Measurements from ENCODE around the gene REN.

Gene REN

DNA sequence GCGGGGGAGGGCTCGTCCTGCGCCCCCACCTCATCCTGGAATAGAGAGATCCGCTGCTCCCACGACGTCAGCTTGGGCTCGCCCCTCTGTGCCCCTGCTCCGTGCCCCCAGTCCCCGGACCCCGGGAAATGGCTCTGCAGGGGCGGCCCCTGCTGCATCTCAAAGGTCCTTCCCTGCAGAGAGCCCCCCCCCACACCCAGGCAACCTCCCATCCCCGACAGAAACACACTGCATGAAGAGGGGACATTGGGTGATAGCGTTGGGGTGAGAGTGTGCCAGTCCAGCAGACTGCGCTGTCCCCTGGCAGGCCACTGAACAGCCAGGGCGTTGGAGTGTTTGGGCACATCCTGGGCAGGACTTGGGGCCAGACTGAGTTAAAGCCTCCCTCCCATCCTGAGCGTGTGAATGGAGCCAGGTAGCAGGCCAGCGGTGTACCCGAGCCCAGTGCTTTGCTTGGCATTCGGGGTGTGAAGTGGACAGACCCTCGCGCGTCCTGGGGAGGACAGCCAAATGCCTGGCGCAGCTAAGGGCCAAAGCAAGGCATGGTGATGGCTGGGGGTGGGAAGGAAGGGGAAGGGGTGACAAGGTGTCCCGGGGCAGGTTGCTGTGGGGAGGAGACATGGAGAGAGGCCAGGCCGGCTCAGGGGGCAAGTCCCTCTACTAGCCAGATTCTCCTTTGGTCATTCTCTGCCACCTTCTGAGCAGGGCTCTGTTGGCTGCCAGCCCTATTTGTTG, 13.7 kb downstream of the REN start:
- DNase-seq: no peak

DNA sequence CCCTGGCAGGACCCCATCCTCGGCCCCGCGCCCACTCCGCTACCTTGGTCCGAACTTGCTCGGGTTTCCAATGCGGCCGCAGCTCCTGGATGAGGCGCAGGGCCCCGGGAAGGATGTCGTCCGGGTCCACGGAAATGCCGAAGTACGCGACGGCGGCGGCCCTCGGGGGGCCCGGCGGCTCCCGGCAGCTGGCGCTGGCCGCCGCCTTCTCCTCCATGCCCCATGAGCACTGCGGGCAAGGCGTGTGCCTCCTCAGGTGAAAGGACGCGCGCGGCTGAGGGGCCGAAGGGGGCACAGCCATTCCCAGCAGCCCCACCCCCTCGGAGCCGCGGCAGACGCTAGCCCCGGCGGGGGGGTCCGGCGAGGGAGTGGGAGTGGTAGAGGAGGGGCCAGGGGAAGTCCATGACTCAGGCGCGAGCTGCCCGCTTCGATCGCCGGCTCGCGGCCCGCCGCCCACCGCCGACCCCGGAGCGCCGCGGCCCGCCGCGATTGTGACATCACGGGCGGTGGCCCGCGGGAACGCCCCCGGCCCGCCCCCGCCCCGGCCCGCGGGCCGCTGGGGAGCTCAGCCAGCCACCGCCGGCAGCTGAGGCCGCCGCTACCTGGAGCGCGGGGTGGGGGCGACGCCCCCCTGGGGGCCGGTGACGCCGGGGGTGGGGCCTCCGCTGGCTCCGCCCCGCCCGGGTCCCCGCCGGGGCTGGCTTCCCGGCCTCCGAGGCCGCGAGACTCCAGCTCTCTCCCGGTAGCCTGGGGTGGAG, 14.4 kb downstream of the REN start, which contains the start of gene ETNK2:
TSS of gene ETNK2 (minus strand) at position 493 of the 758 bp plus-strand sequence. CDS start at position 301, 192 bp downstream.
- no peak for DNase-seq

DNA sequence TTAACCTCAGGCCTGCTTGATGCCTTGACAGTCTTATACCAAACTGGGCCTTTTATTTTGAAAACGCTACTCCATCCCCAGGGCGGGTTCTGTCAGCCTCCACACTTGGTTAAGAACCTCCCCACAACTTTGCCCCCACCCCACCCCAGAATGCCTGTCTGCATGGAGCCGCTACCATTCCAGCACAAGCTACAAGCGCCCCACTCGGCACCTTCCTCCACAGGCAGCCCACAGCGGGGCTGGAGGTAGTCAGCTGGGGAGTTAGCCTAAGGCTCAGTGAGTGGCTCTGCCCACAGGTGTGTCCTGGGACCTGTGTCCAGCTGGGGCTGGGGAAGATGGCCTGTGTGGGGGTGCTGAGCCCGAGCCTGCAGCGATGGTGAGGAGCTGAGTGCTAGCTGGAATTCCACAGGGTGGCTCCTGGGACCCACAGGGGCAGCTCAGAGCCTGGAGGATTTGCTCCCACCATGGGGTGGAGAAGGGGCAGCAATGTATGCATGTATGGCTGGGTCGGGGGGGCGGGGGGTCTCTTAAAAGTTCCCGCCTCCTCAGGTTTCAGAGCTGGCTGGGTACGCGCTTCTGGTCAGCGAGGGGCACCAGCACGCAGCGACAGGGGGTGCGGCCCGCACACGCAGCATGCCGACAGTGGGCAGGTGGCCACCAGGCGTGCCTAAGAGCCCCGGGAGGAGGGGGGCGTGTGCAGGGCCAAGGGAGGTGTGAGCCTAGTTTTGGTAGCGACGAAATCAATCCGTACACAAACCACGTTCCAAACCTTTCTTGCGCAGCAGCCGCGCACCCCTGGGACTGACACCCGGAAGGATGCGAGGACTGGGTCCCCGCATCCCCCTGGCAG, 15.2 kb downstream of the REN start:
- no peak for DNase-seq

DNA sequence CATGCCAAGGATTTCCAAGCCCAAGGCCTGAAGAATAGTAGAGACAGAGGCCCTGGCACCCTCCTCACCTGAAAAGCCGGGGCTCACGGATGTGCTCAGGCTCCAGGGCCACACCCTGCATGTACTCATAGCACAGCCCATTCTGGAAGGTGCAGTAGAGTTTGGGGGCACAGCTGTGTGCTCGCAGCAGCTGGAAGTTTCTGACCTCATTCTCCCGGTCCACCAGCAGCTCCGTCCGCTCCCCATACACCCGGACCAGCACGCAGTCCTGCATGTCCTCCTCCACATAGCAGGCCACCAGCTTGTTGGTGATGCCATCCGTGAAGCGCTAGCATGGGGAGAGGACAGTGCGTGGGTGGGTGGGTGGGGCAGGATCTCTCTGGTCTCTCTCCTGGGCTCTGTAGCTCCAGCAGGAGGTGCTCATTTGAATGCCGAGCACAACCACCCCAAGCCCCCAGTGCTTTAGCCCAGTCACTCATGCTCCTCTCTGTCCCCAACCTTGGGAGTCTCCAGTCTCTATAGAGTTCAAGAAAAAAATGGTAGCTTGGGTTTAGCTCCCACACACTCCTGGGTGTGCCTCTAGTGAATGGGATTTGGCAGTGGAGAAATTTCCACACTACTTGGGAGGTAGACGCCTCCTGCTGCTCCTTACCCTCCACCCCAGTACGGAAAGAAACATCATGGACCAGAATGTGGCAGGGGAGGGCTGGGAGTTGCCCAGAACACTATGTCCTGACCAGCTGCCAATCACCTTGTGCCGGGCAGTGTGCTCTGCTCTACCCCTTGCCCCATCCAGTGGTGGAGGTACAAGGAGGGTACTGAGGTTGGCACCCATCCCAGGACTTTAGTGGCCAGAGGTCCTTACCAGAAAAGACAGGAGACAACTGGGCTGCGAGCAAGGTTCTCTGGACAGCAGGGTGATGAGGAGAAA, 16.2 kb downstream of the REN start:
- no peak for DNase-seq

GRCh38 chr1:204149107-204149506, 17.0 kb downstream of the REN start:
- no peak for DNase-seq

DNA sequence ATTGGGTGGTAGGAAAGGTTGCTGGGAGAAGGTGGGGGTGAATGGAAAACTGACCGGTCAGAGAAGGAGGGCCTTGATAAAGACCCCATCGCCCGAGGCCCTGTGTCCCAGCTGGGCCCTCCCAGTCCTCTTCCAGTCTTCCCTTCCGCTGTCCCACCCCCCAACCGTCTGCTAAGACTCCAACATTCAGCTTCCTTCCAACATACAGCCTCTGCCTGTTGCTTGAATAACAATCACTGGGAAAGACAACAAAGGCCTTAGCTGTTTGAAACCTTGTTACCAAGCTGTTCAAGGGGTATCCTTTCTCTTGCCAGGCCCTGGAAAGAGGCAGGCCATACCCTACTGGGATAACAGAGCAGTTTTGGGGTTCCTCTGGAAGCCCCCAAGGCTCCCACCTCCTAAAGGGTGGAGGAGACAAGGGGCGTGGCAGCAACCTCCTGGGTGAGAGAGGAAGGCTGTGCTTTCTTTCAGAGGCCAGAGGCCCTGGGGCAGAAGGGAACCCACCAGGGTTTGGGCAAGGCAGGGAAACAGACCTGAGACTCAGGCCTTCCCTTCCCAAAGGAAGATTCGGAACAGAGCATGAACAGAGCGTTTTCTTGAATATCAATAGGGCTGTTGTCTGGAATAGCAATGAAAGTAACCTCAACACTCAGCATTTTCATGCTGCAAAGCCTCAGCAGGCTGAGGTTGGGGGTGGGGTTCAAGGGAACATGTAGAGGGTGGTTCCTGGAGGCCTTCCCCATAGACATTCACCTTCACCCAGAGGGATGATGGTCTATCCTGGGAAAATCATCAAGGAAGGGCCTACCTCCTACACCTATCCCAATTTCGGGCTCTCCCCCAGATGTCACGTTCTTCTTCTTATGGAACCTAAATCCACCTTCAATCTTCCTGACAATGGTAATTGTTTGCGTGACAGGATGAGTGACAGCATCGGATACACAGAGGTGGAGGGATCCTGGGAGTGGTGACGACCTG, 18.4 kb downstream of the REN start:
- DNase-seq: no peak

- no peak for DNase-seq
Measured at GRCh38 chr1:204146965-204147364, 19.2 kb downstream of the REN start.

- no peak for DNase-seq
Measured at GRCh38 chr1:204146309-204146708, 19.8 kb downstream of the REN start.

- no peak for DNase-seq
Measured at GRCh38 chr1:204145033-204145504, 21.1 kb downstream of the REN start.

DNA sequence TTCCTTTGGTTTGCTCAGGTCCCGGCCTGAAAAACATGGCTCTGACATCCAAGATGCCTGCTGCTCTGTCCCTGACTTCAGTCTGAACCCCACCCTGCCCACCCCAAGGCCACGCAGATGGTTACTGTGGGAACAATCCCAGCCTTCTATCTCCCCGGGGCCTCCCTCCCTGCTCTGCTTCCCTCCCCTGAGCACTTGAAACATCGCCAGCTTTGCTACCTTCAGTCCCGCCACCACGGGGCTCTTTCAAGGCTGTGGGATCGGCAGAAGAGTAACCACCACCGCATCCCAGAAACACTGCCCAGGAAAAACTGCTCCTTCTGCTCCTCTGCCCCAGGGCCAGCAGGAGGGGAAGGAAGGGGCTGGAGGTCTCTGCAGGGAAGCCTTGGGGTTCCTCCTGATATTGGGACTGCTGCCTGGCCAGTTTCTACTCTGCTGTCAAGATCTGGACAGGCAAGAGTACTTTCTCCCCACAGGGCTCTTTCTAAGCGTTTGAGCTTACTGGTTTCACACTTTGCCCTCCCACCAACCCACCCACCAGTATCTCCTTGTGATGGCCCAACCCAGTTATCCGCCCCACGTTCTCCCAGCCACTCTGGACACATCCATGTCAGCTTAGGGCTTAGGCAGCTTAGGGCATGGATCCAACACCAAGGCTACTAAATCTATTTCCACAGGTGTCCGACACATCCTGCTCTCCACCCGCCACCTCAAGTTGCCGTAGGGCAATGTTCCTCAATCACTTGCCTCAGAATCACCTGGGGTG, 22.7 kb downstream of the REN start:
- DNase-seq: no peak

- no peak for DNase-seq
Measured at GRCh38 chr1:204142032-204142974, 23.8 kb downstream of the REN start.

GRCh38 chr1:204141131-204141530, 25.0 kb downstream of the REN start:
- no peak for DNase-seq

DNA sequence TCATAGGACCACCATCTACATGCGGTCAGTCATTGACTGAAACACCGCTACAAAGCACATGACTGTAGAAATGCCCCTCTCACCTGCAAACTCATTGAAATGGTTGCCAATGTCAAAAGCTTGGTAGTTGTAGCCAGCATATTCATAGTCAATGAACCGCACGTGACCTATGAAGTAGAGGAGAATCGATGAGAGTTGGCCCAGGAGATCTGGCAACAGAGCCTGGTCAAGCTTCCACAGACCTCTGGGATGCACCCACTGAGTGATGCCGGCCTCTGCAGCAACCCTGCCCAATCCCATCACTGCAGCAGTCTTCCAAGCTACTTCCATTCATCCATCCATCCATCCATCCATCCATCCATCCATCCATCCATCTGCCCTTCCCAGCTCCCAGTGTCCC, 26.2 kb downstream of the REN start:
- no peak for DNase-seq

DNA sequence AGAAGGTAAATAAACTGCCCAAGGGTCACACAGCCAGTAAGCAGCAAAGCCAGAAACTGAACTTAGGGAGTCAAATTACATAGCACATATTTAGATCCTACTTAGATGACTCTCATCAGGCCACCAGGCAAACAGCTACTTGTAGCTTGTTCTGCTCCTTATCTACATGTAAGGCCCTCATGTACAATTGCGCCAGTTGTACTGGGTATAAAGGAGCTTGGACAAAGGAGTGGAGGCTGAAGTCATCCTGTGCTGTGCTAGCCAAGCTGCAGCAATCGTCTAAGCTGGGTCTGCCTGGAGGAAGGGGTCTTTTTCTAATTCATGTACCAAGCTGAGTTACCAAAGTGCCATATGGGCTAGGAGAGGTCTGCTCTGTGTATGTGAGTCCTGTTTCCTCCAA, 27.0 kb downstream of the REN start:
- no peak for DNase-seq

- DNase-seq: no peak
Measured at GRCh38 chr1:204136814-204137213, 29.3 kb downstream of the REN start.

DNA sequence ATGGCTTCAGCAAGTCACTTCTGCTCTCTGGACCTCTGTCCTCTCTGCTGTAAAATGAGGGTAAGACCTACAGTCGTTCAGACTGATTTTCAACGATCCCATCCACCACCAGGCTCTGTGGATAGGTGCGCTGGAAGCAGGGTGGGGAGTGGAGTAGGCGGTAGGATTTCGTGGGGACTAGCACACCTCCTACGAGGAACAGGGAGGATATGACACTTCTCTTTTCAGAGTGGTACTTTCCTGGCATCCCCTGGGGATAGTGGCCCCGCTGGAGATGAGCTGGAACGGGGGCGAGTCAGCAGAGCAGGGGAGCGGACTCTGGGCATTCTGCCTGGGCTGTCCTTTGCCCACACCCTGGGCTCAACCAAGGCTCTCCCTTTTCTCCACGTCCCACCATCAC, 32.0 kb downstream of the REN start:
- DNase-seq: no peak

DNA sequence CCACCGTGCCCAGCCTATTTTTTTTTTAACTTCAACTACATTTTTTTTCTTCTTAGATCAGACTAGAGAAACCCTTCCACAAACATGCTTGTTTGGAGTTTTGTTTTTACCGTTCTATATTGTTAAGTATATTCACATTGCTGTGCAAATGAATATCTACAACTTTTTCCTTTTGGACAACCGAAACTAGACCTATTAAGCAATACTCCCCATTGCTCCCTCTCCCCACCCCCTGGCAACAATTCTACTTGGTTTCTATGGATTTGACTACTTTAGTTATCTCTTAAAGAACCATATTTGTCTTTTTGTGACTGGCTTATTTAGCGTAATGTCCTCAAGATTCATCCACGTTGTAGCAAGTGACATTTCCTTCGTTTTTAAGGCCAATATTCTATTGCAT, 33.4 kb downstream of the REN start:
- DNase-seq: no peak

- no peak for DNase-seq
Measured at GRCh38 chr1:204131978-204132377, 34.2 kb downstream of the REN start.

All from SIG-M5 (cell line).